ENCODE measurements around the gene MED29.

MED29 gene

GRCh38 chr19:39390751-39391437 lies at the start of gene MED29, which contains the start of gene PAF1:
MED29 (plus strand) TSS chr19:39391378; CDS start chr19:39391423, 45 bp downstream.
PAF1 (minus strand) TSS chr19:39391106; CDS start chr19:39390864, 242 bp downstream.
- H3K4me3 ChIP-seq (ENCODE audit: low read length), result peak within 1 kb of the TSS; percentile 83
- TF ChIP-seq ZNF274 (IDR thresholded peaks at IDR 0.05; ENCODE audit: low read depth, low read length), result no peak

GRCh38 chr19:39341719-39342604 lies 49.2 kb upstream of the MED29 start, which contains the start of gene SAMD4B:
SAMD4B (plus strand) TSS chr19:39342421; CDS start chr19:39356894, 14,473 bp downstream.
- peak within 1 kb of the TSS; percentile 92 for H3K4me3 ChIP-seq (ENCODE audit: low read length)
- TF ChIP-seq ZNF274 (IDR thresholded peaks at IDR 0.05; ENCODE audit: low read depth, low read length), result no peak

- H3K4me3 ChIP-seq (ENCODE audit: low read length), result peak overlapping the region; percentile 92
Measured at GRCh38 chr19:39342647-39343305, 48.4 kb upstream of the MED29 start.

GRCh38 chr19:39345956-39346355 lies 45.2 kb upstream of the MED29 start:
- H3K4me3 ChIP-seq (ENCODE audit: low read length), result no peak overlapping the region
- no peak for TF ChIP-seq ZNF274 (IDR thresholded peaks at IDR 0.05; ENCODE audit: low read depth, low read length)

More at GRCh38 chr19:39342647-39343305, 48.4 kb upstream of the MED29 start:
- no peak for TF ChIP-seq ZNF274 (IDR thresholded peaks at IDR 0.05; ENCODE audit: low read depth, low read length)

GRCh38 chr19:39347332-39348164 lies 43.6 kb upstream of the MED29 start:
- no peak overlapping the region for H3K4me3 ChIP-seq (ENCODE audit: low read length)
- no peak for TF ChIP-seq ZNF274 (IDR thresholded peaks at IDR 0.05; ENCODE audit: low read depth, low read length)

GRCh38 chr19:39349326-39349725 lies 41.9 kb upstream of the MED29 start:
- TF ChIP-seq ZNF274 (IDR thresholded peaks at IDR 0.05; ENCODE audit: low read depth, low read length), result no peak
- no peak overlapping the region for H3K4me3 ChIP-seq (ENCODE audit: low read length)

- no peak for TF ChIP-seq ZNF274 (IDR thresholded peaks at IDR 0.05; ENCODE audit: low read depth, low read length)
- no peak overlapping the region for H3K4me3 ChIP-seq (ENCODE audit: low read length)
Measured at GRCh38 chr19:39350156-39350555, 41.0 kb upstream of the MED29 start.

GRCh38 chr19:39351537-39352064 lies 39.6 kb upstream of the MED29 start:
- no peak for TF ChIP-seq ZNF274 (IDR thresholded peaks at IDR 0.05; ENCODE audit: low read depth, low read length)
- H3K4me3 ChIP-seq (ENCODE audit: low read length), result no peak overlapping the region

GRCh38 chr19:39352381-39353255 lies 38.6 kb upstream of the MED29 start:
- H3K4me3 ChIP-seq (ENCODE audit: low read length), result no peak overlapping the region
- TF ChIP-seq ZNF274 (IDR thresholded peaks at IDR 0.05; ENCODE audit: low read depth, low read length), result no peak

- H3K4me3 ChIP-seq (ENCODE audit: low read length), result no peak overlapping the region
- TF ChIP-seq ZNF274 (IDR thresholded peaks at IDR 0.05; ENCODE audit: low read depth, low read length), result no peak
Measured at GRCh38 chr19:39355253-39355652, 35.9 kb upstream of the MED29 start.

GRCh38 chr19:39356073-39356472 lies 35.1 kb upstream of the MED29 start:
- no peak for TF ChIP-seq ZNF274 (IDR thresholded peaks at IDR 0.05; ENCODE audit: low read depth, low read length)
- no peak overlapping the region for H3K4me3 ChIP-seq (ENCODE audit: low read length)

GRCh38 chr19:39356647-39357046 lies 34.5 kb upstream of the MED29 start:
- TF ChIP-seq ZNF274 (IDR thresholded peaks at IDR 0.05; ENCODE audit: low read depth, low read length), result no peak
- no peak overlapping the region for H3K4me3 ChIP-seq (ENCODE audit: low read length)

All from GM08714 (cell line).